HG03045 (cell line): ENCODE data around the gene ZNF446.
"Not testable (repeated sequence)": the region's sequence is repeated elsewhere in the genome, so short reads cannot be mapped to it uniquely, and the experiment has no call there.

Source experiments
- ATAC-seq: cut with Tn5 transposase; IDR thresholded peaks from one replicate; pipeline ENCODE4 v1.9.1; 2021; ENCODE audit warnings: mild to moderate bottlenecking, moderate library complexity; ENCODE audit not compliant: unreplicated experiment

The ZNF446 gene

DNA sequence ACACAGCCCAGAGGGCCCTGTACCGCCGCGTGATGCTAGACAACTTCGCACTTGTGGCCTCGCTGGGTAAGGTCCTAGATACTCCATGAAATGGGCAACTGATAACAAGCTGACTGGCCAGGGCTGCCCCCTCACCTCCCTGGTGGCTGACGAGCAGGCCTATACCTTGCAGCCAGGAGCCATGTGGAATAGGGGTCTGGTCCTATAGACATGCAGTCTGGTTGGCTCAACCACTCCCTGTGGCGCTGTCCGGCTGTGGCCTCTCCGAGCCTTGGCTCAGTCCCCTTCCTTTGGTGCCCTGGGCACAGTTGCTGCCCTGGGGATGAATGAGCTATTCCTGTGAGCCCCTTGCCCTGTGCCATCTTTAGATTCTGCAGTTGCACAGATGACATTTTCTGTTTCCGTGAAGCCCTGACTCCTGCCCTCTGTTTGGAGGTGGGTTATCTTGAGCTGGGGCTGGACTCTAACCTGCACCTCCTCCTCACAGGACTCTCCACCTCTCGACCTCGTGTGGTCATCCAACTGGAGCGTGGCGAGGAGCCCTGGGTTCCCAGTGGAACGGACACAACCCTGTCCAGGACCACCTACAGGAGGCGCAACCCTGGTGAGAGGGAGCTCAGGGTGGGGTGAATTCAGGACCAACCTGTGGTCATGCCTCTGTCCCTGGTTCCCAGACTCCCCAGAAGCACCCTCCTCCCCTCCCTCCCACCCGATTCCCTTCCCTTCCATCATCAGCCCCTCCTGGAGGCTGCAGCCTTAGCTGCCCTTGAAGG lies 6.7 kb upstream of the ZNF446 start:
- ATAC-seq, result no peak

DNA sequence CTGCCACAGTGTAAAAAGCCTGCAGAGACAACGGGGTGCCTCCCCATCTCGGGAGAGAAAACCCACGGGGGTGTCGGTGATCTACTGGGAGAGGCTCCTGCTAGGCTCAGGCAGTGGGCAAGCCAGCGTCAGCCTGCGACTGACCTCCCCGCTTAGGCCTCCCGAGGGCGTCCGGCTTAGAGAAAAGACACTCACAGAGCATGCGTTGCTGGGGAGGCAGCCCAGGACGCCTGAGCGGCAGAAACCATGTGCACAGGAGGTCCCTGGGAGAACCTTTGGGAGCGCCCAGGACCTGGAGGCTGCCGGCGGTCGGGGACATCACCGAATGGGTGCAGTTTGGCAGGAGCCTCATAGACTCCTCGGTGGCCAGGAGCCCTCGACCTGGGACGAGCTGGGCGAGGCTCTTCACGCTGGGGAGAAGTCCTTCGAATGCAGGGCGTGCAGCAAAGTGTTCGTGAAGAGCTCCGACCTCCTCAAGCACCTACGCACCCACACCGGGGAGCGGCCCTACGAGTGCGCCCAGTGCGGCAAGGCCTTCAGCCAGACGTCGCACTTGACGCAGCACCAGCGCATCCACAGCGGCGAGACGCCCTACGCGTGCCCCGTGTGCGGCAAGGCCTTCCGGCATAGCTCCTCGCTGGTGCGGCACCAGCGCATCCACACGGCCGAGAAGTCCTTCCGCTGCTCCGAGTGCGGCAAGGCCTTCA lies 5.2 kb upstream of the ZNF446 start:
- ATAC-seq, result not testable (repeated sequence)

DNA sequence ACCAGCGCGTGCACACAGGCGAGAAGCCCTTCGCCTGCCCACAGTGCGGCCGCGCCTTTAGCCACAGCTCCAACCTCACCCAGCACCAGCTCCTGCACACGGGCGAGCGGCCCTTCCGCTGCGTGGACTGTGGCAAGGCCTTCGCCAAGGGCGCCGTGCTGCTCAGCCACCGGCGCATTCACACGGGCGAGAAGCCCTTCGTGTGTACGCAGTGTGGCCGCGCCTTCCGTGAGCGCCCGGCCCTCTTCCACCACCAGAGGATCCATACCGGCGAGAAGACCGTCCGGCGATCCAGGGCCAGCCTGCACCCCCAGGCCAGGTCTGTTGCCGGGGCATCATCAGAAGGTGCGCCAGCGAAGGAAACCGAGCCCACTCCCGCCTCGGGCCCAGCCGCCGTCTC lies 4.4 kb upstream of the ZNF446 start:
- ATAC-seq, result no peak

DNA sequence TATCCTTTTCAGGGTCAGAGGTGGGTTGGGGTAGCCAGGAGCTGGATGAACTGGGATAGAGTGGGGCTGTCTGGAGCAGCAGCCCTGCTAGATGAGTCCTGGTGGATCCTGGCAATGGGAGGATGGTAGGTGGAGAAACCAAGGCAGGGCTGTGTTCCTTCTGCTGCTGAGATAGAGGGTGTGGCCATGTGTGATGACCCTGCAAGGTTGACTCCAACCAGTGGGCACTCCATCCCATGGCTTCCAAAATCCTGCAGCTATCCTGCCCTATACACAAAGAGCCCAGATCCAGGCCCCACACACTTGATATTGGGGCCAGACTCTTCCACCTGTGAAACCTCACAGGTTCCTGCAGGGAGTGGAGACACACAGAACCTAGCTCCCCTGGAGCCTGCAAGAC lies 2.4 kb upstream of the ZNF446 start:
- no peak for ATAC-seq

DNA sequence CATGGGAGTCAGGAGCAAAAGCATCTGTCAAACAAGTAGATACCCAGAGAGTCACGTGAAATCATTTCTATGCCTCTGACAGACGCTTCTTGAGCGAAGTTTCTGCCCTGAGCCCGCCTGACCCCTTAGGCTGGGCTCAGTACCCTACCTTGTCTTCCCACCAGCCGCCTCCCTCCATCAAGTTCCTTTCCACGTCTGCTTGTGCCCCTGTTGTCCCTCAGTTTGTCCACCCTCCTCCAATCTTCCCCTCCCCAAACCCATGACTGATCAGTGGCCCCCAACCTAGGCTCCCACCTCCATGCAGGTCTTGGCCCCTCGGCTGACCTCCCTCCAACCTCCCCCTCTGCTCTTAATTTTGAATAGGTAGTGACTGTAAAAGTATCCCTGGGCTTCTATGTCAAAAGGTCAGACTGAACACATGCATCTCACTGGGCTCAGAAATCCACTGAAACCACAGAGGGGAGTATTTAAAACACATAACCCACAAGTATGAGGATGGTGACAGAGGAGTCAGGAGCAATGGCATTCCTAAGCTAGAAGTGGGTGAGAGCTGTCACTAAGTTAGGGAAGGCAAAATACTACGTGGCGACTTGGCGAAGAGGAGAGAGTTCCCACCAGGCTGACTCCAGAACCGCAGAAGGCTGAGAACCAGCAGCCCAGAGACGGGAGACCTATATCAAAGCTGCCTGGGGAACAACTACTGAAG lies 1.7 kb upstream of the ZNF446 start:
- no peak for ATAC-seq

DNA sequence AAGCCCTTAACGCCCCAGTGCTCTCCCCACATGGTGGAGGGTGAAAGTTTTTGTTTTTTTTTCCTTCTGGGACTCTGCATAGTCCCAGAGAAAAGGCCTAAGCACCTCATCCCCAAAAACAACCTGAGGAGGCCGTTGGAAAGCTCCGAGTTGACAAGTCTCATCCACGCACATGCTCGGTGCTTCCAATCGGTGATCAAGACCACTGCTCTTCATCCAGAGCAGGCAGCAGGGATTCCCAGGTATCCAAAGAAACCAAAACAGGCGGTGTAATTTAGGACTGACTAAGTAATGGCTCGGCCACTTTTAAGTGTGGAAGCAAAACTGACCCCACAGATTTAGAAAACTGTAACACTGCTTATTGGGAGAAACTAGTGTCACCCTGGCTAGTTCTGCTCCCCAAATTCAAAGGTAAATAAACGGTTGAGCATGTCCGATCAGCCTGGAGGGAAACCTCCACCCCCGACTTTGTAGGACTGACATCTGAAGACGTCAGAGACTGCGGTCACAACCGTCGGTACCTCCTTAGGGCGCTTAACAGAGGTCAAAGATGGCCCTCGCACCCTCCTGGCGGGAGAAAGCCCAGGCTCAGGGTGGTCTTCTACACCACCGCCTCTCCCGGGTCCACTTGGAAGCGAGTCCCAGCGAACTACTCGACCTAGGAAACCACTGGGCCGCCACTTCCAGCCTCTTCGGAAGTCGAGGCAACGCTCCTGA lies 997 bp upstream of the ZNF446 start:
- ATAC-seq, result no peak

DNA sequence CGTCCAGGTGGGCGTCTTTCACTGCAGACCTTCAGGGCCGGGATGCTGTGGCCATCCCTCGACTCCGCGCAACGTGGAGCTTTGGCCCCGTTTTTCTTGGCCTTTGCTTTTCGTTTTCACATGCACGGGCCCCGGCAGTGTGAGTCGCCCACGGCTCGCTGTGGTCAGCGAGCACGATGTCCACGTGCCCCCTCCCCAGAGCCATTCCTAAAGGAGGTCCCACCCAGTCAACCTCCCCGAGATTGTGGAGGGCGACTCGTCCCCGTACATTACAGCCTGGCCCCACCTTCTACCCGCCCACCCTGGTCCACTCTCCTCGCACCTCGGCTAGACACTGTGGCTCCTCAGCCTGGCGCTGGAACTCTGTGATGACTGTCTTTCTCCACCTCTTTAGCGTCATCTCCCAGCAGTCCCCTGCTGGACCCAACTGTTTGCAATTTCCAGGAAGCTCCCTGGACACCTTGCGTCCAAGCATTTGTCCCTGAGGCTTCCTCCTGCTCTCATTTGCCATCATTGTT lies 405 bp downstream of the ZNF446 start:
- no peak for ATAC-seq

DNA sequence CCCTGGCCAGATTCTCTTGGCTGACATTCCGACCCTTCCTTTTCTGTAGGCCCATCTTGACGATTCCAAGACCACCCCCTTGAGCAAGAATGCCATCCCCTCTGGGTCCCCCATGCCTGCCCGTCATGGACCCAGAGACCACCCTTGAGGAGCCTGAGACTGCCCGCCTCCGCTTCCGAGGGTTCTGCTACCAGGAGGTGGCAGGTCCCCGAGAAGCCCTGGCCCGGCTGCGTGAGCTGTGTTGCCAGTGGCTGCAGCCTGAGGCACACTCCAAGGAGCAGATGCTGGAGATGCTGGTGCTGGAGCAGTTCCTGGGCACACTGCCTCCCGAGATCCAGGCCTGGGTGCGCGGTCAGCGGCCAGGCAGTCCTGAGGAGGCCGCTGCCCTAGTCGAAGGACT lies 978 bp downstream of the ZNF446 start:
- no peak for ATAC-seq

DNA sequence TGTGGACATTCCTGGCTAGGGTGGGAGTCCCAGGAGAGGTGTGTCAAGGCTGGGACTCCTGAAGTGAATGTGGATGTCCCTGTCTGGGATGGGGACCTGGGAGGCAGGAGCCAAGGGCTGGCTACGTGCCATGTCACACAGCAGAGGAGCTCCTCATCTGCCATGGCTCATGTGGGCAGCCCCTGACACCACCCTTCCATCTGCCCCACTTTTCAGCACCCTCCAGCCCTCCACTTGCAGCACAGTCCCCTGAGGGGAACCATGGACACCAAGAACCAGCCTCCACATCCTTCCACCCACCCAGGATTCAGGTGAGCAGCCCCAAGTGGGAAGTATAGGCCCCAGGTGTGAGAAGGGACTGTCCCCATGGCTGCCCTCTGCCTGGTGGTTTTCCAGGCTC lies 1.7 kb downstream of the ZNF446 start:
- no peak for ATAC-seq

DNA sequence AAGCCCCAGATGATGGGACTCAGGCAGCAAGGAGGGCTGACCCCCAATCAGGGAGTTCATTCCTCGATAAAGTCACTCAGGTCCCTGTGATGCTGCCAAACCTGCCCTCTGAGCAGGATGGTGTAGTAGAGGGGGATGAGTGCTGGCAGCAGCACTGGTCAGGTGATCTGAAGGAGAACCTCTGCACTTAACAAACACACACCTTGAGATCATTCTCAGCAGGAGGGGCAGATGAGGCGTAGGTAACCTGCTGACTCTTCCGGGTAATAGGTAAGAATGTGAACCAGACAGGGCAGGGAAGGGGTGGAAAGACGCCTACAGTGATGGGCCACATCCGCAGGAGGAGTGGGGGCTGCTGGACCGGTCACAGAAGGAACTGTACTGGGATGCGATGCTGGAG lies 3.2 kb downstream of the ZNF446 start:
- no peak for ATAC-seq

DNA sequence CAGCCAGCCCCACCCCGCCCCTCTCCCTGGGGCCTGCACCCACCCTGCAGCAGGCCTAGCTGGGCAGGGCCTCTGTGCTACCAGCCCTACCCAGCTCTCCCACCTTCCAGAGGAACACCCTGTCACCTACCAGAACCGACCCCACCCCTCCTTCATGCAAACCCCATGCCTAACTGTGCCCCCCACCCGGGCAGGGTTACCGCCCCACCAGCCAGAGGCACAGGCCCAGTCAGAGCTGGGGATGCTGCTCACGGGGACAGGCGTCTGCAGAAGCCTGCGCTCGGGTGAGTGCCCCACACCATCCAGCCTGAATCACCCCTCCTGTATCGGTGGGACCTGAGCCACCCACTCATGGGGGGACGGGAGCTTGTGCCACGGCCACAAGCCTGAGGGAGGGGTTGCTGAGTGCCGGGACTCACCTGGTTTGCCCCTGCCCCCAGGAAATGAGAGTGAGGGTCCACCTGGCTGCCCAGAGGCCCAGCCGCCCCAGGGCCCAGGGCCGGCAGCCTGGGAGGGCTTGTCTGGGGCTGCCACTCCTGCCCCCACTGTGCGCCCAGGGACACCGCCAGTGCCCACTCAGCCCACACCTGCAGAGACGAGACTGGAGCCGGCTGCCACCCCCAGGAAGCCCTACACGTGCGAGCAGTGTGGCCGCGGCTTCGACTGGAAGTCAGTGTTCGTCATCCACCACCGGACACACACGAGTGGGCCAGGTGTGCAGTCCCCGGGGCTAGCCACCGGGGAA lies 3.8 kb downstream of the ZNF446 start:
- ATAC-seq, result no peak

DNA sequence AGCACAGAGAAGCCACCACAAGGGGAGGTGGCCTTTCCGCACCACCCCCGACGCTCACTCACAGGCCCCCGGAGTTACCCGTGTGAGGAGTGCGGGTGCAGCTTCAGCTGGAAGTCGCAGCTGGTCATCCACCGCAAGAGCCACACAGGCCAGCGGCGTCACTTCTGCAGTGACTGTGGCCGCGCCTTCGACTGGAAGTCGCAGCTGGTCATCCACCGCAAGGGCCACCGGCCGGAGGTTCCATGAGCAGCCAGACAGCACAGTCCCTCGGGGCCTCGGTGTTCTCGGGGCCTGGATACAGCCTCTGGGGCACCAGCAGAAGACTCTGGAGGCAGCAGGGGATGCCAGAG lies 4.3 kb downstream of the ZNF446 start:
- no peak for ATAC-seq

DNA sequence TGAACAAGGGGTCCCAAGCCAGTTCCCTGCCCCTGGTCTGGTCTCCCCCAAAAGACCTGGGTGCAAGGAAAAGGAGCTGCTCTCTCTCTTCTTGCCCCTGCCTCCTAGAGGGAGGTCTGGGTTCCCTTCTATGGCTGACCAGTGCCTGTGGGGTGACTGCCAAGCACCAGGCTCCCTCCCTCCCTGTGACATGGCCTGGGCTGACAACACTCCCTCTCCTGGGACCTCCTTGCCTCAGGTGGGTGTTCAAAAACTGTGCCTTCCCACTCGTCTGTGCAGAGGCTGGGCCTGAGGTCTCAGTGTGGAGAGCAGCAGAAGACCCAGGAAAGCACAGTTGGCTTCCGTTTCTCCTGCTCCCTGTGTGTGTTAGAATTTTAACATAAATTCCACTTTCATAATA lies 4.7 kb downstream of the ZNF446 start:
- no peak for ATAC-seq

DNA sequence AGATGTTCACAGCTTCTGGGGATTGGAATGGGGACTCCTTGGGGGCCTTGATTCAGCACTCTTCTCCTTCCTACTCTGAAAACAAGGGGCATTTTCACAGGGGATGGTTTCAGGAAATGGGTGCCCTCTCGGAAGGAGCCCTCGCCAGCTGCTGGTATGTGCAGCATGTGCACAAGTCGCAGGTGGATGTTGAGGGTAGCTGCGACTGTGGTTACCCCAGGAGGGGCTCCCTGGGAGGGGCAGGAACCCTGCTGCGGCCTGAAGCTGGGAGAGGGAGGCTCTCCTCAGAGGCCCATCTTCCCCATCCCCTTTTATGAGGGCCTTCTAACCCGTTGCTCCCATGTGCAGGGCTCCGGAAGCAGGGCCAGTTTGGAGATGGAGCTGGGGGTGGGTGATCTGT lies 6.2 kb downstream of the ZNF446 start:
- no peak for ATAC-seq

DNA sequence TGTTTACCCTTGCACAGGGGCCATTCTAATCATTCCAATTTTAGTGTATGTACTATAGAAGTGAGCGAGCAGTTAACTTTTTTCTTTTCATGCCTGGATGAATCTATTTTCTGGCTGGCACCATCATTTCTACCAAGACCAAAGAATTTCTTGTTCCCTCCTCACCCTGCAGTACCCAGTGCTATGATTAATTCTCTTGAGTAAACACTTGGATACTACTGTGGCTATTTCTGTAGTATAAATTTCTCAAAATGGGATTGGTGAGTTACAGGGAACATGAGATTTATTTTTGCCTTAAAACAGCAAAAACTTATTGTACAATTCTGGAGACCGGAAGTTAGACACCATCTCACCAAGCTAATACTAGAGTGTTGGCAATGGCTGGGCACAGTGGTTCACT lies 7.6 kb downstream of the ZNF446 start:
- ATAC-seq, result no peak

DNA sequence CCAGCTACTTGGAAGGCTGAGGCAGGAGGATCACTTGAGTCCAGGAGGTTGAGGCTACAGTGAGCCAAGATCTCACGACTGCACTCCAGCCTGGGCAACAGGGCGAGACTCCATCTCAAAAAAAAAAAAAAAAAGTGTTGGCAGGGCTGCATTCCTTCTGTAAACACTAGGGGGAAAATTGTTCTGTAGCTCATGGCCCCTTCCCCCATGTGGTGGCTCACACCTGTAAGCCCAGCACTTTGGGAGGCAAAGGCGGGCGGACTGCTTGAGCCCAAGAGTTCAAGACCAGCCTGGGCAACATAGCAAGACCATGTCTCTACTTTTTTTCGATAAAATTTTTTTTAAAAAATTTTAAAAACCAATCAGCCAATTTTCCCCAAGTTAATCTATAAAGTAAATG lies 8.2 kb downstream of the ZNF446 start:
- not testable (repeated sequence) for ATAC-seq

DNA sequence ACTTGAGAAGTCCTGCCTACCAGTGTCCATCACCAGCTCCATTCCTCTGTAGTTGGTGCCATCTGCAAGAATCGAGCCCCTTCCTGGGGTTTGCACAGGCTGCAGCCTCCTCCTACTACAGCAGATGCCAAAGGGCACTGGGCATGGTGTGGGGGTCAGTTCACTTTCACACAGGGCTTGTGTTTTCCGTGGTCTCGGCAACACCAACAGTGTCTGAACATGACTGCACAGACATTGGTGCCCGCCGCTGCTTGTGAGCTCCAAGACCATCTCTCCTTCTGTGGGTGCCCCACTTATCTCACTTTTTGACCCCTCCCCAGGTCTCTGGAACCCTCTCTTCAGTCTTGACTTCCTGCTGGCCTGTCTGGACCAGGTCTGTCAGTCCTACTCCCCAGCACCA lies 15.2 kb downstream of the ZNF446 start:
- no peak for ATAC-seq

DNA sequence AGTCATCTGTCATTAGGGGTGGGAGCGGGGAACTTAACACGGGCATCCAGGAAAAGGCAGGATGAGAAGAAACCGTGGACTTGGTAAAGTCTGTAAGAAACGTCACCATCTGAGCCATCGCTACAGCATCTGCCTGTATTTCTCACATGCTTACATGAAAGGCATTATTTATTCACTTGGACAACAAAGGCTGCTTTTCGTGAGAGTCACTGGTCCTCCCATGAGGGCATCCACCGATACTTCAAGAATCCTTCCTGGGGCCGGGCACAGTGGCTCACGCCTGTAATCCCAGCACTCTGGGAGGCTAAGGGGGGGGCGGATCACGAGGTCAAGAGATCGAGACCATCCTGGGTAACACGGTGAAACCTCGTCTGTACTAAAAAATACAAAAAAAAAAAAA lies 16.1 kb downstream of the ZNF446 start:
- no peak for ATAC-seq

DNA sequence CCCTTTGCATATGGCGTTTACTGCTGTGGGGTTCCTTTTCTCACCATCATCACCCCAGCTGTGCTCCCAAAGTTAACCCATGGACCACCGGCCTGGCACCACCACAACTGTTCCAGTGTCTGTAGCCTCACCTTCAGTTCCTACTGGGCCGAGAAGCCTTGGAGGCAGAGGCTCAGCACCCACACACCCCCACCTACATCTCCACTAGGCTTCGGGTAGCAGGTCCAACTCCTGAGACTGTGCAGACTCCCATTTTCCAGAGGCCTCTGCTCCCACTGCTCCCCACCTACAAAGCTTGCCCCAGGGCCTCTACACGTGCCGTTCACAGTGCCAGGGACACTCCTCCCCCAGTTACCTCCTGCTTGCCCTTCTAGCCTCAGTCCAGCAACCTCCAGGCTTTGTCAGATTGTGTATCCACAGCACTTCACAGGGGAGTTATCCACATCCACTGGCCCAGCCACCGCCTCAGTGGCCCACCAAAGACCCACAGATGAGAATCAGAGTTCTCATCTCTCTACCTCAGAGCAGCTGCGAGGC lies 21.6 kb downstream of the ZNF446 start:
- ATAC-seq, result no peak

DNA sequence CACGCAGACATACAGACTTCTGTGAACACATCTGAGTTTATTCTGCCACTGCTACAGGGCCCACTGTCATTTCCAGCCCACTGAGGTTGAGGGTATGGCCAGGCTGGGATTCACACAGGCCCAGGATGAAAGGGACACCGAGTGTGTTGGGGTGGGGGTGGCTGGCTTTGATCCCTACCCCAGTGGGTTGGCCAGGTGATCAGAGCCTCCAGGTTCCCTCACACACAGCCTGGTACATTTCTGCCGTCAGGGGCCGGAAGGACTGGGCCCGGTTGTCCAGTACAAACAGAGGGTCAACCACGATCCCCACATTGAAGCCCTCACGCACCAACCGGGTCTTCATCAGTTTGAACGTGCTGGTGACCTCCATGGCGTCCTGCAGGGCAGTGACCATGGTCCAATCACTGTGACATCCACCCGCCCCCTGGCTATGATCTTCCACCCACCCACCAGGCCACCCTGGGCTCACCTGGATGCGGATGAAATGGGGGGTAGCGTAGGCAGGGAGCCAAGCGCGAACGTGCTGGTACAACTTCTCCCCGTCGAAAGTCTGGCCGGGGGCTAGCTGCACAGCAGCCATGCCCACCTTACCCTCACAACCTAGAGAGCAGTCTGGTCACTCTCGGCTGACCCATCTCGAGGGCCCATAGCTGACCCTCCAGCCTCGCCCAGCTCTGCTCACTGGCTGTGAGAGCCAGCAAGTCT lies 22.3 kb downstream of the ZNF446 start:
- ATAC-seq, result no peak
